ENCODE measurements around the gene TRABD. TPM values are rescaled to one million over a fixed set of nuclear protein-coding genes. Genes with fewer than 3 reads are reported as not detected.
"Not testable (repeated sequence)": the region's sequence is repeated elsewhere in the genome, so short reads cannot be mapped to it uniquely, and the experiment has no call there.

The TRABD gene, protein sequence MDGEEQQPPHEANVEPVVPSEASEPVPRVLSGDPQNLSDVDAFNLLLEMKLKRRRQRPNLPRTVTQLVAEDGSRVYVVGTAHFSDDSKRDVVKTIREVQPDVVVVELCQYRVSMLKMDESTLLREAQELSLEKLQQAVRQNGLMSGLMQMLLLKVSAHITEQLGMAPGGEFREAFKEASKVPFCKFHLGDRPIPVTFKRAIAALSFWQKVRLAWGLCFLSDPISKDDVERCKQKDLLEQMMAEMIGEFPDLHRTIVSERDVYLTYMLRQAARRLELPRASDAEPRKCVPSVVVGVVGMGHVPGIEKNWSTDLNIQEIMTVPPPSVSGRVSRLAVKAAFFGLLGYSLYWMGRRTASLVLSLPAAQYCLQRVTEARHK
- 10 to 100 TPM; 32.9 to 88.0 (median 56.3) TPM for total RNA-seq

DNA sequence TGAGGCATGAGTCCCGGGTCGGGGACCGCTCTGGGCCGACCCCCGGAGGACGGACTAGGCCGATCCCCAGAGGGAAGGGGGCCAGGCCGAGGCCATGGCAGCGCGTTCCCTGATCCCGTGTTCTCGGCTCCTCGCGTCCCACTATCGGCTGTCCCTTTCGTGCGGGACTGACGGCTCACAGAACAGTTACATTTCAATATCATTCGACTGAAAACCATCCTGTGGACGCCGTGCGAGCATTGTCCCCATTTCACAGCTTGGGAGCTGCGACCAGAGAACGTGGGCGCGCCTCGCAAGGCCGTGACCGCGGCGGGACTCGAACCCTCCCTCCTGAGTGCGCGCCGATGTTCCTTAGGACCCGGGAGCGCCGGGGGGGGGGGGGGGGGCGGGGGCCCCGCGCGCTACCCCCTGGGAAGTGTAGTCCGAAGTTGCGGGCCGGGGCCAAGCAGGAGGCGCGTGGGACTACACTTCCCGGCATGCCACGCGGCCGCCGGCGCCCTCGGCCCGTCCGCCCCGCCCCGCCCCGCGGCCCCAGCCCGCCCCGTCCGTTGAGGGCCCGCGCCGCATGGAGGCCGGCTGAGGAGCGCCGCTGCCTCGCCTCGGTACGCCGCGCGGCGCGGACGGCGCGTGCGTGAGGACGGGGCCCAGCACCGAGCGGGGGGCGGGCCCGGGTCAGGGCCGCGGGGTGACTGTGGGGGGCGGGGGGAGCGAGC is at the start of gene TRABD:
TRABD (plus strand) TSS at position 539 of the 713 bp plus-strand sequence. CDS start 7,148 bp downstream, outside the sequence.
- peak within 1 kb of the TSS; percentile 73 to 95 (median 74) for H3K4me3 ChIP-seq
- TF ChIP-seq, protein P1, sequence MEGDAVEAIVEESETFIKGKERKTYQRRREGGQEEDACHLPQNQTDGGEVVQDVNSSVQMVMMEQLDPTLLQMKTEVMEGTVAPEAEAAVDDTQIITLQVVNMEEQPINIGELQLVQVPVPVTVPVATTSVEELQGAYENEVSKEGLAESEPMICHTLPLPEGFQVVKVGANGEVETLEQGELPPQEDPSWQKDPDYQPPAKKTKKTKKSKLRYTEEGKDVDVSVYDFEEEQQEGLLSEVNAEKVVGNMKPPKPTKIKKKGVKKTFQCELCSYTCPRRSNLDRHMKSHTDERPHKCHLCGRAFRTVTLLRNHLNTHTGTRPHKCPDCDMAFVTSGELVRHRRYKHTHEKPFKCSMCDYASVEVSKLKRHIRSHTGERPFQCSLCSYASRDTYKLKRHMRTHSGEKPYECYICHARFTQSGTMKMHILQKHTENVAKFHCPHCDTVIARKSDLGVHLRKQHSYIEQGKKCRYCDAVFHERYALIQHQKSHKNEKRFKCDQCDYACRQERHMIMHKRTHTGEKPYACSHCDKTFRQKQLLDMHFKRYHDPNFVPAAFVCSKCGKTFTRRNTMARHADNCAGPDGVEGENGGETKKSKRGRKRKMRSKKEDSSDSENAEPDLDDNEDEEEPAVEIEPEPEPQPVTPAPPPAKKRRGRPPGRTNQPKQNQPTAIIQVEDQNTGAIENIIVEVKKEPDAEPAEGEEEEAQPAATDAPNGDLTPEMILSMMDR (IDR thresholded peaks at IDR 0.05), result no peak
- TF ChIP-seq POLR2AphosphoS5 (IDR thresholded peaks at IDR 0.05) (peak; percentile 11 to 28), POLR2A (IDR thresholded peaks at IDR 0.05) (peak in 1 of 4 donors; percentile 24)
- DNase-seq (peak; percentile 91 to 98), ATAC-seq (ENCODE audit: low FRiP score in 2 of 2) (peak; percentile 84 to 92)
- no peaks in the 10 kb centered on the region for H3K9me3 ChIP-seq
- H3K27me3 ChIP-seq, result no peaks in the 10 kb centered on the region
- H3K4me1 ChIP-seq, result peaks cover 46 to 67% (median 54%) of the 10 kb centered on the region in 4 donors
- 0 to 4% methylated on average over 13 to 30 of the region's 90 CpGs for WGBS, 2 donors
- H3K36me3 ChIP-seq, result no peaks in the 10 kb centered on the region
- H3K27ac ChIP-seq, result peak within 1 kb of the TSS; percentile 53 to 89 (median 84)

DNA sequence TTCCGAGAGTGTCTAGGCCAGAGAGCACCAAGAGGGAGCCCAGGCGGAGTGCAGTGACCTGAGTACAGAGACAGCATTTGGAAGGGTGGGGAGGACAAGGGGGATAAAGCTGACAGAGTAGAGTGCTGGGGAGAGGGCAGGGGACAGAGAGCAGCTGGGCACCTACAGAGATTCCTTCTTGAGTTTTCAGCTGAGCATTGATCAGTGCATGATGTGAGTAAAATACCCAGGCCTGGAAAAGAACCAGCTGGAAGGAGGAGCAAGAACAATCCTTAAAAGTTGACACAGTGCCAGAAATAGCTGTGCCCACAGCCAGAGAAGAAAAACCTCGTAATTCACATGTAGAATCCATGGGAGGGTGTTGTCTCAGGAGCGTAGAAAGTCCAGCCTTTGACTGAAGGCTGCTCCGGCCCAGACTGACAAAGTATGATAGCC is 49.1 kb upstream of the TRABD start:
- ATAC-seq (ENCODE audit: low FRiP score in 2 of 2) (no peak), DNase-seq (no peak)
- H3K4me1 ChIP-seq, result peaks cover 0 to 5% (median 1%) of the 10 kb centered on the region in 4 donors
- H3K4me3 ChIP-seq, result no peak overlapping the region
- TF ChIP-seq POLR2AphosphoS5 (IDR thresholded peaks at IDR 0.05) (no peak), POLR2A (IDR thresholded peaks at IDR 0.05) (no peak), EP300 (IDR thresholded peaks at IDR 0.05) (no peak)
- TF ChIP-seq, protein P1 (IDR thresholded peaks at IDR 0.05), result no peak
- no peaks in the 10 kb centered on the region for H3K9me3 ChIP-seq
- H3K27me3 ChIP-seq, result no peaks in the 10 kb centered on the region
- no peaks in the 10 kb centered on the region for H3K36me3 ChIP-seq
- no peak overlapping the region for H3K27ac ChIP-seq
- WGBS, 2 donors, result 54 to 71% methylated on average over 5 of the region's 5 CpGs

DNA sequence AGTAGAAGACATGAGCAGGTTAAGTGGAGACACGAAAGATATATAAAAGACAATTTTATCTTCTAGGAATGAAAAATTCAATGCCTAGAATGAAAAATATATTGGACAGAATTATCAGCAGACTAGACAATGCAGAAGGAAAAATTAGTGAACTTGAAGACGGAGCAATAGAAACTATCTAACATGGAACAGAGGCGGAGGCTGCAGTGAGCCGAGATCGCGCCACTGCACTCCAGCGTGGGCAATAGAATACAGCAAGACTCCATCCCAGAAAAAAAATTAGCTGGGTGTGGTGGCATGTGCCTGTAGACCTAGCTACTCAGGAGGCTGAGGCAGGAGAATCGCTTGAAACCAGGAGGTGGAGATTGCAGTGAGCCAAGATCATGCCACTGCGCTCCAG is 48.4 kb upstream of the TRABD start:
- not testable (repeated sequence) for DNase-seq; H3K36me3 ChIP-seq; H3K27me3 ChIP-seq; H3K4me3 ChIP-seq; H3K9me3 ChIP-seq; ATAC-seq (ENCODE audit: low FRiP score in 2 of 2); H3K27ac ChIP-seq
- H3K4me1 ChIP-seq, result peaks cover 0 to 11% (median 4%) of the 10 kb centered on the region in 4 donors
- 95% methylated on average over 9 of the region's 9 CpGs for WGBS, 2 donors

DNA sequence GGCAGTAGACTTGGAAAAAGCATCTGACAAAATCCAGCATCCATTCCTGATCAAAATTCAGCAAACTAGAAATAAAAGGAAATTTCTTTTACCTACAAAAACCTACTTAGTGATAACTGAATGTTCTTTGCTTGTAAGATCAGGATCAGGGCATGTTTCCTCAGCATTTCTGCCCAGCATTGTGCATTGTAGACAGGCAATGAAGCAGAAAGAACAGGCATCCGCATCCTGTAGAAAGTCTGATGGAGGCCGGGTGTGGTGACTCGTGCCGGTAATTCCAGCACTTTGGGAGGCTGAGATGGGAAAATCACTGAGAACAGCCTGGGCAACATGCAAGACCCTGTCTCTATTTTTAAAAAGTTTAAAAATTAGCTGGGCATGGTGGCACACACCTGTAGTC is 47.7 kb upstream of the TRABD start:
- no peak for ATAC-seq (ENCODE audit: low FRiP score in 2 of 2)
- Histone ChIP-seq H3K4me3 (no peak overlapping the region), H3K36me3 (no peaks in the 10 kb centered on the region), H3K27me3 (no peaks in the 10 kb centered on the region), H3K4me1 (peaks cover 0 to 12% (median 6%) of the 10 kb centered on the region in 4 donors), H3K27ac (no peak overlapping the region), H3K9me3 (no peaks in the 10 kb centered on the region)
- no peak for TF ChIP-seq EP300 (IDR thresholded peaks at IDR 0.05)
- TF ChIP-seq POLR2AphosphoS5 (IDR thresholded peaks at IDR 0.05), result no peak
- TF ChIP-seq, protein P1 (IDR thresholded peaks at IDR 0.05), result no peak
- no peak for TF ChIP-seq POLR2A (IDR thresholded peaks at IDR 0.05)
- no peak for DNase-seq
- 93 to 99% methylated on average over 4 of the region's 4 CpGs for WGBS, 2 donors

DNA sequence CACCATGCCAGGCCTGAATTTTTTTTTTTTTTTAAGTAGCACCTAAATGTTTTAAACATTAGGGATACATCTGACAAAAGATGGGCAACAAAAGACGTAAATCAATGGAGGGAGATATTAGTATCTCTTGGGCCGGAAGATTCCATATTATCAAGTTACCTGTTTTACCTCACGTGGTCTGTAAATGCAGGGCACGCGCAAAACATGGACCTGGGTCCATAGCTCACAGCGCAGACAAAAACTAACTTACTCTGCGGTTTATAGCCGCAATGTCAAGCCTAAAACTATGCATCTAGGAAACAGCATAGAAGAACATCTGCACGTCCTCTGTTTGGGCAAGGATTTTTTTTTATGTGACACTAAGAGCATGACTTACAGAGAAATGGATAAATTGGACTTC is 46.7 kb upstream of the TRABD start:
- no peak for DNase-seq
- Histone ChIP-seq H3K36me3 (no peaks in the 10 kb centered on the region), H3K9me3 (no peaks in the 10 kb centered on the region), H3K4me1 (peaks cover 0 to 12% (median 6%) of the 10 kb centered on the region in 4 donors), H3K4me3 (no peak overlapping the region), H3K27ac (no peak overlapping the region), H3K27me3 (no peaks in the 10 kb centered on the region)
- WGBS, 2 donors, result 88% methylated on average over 9 of the region's 9 CpGs
- ATAC-seq (ENCODE audit: low FRiP score in 2 of 2), result no peak
- TF ChIP-seq POLR2A (IDR thresholded peaks at IDR 0.05) (no peak), EP300 (IDR thresholded peaks at IDR 0.05) (no peak)
- TF ChIP-seq, protein P1 (IDR thresholded peaks at IDR 0.05), result no peak
